Peyer's patch (tissue), 4 donors: ENCODE results near the gene SMKR1. TPM values are rescaled to one million over a fixed set of nuclear protein-coding genes. Genes with fewer than 3 reads are reported as not detected.
"Not testable (repeated sequence)": the region's sequence is repeated elsewhere in the genome, so short reads cannot be mapped to it uniquely, and the experiment has no call there.

Experiments
- DNase-seq, 3 donors: peaks; one replicate each; pipeline ENCODE4 v3.0.0-alpha.2; 2017 to 2019
- H3K27ac ChIP-seq, 4 donors: fragments of 200-600 bp; sonication (generic); one replicate each; pipeline ENCODE4 v1.5.1; 2016 to 2019
- H3K27me3 ChIP-seq, 2 donors: fragments of 200-600 bp; sonication (generic); one replicate each; pipeline ENCODE4 v1.5.1; 2019
- H3K36me3 ChIP-seq, 3 donors: fragments of 200-600 bp; sonication (generic); one replicate each; pipeline ENCODE4 v1.5.1; 2016 to 2019
- H3K4me1 ChIP-seq, 4 donors: fragments of 200-600 bp; sonication (generic); one replicate each; pipeline ENCODE4 v1.5.1; 2016 to 2019
- H3K4me3 ChIP-seq, 4 donors: fragments of 200-600 bp; sonication (generic); 1 replicate in 3 of 4; 2 replicates in 1 of 4; pipeline ENCODE4 v1.5.1; 2016 to 2019; ENCODE audit warnings: mild to moderate bottlenecking in 1 of 4
- H3K9me3 ChIP-seq, 4 donors: fragments of 200-600 bp; sonication (generic); one replicate each; pipeline ENCODE4 v1.5.1; 2016 to 2019; ENCODE audit warnings: mild to moderate bottlenecking in 1 of 4
- CTCF ChIP-seq, 6 experiments: fragments of 450-650 bp in 4 of 6; fragments of 200-600 bp in 2 of 6; sonication (generic) in 1 of 6; IDR thresholded peaks; one replicate each; pipeline ENCODE4 v1.5.1; 2017 to 2019; ENCODE audit warnings: antibody characterized with exemption in 6 of 6, mild to moderate bottlenecking in 3 of 6, moderate library complexity in 1 of 6
- POLR2A ChIP-seq, 2 donors: fragments of 450-650 bp; IDR thresholded peaks; one replicate each; pipeline ENCODE4 v1.5.1; 2017; ENCODE audit warnings: antibody characterized with exemption in 2 of 2, mild to moderate bottlenecking in 2 of 2, moderate library complexity in 2 of 2
- total RNA-seq, 4 donors: library from RNA; depleted of rRNA; stranded (reverse); fragments of >200 nt; gene quantifications; one replicate each; pipeline ENCODE4 v1.1.0, GENCODE V29; 2016

SMKR1 gene
- total RNA-seq, 4 donors from 2014 or later = 1.3 TPM; not detected in 3

GRCh38 chr7:129522971-129523340, 20.6 kb downstream of the SMKR1 start:
- Histone ChIP-seq H3K36me3 (no peaks in the 10 kb centered on the region), H3K27ac (no peak overlapping the region), H3K27me3 (no peaks in the 10 kb centered on the region), H3K4me1 (no peaks in the 10 kb centered on the region), H3K4me3 (no peak overlapping the region), H3K9me3 (no peaks in the 10 kb centered on the region)
- DNase-seq = no peak
- no peak for TF ChIP-seq CTCF (IDR thresholded peaks at IDR 0.05)
- no peak for TF ChIP-seq POLR2A (IDR thresholded peaks at IDR 0.05)

- no peak for DNase-seq
- H3K27me3 ChIP-seq = no peaks in the 10 kb centered on the region
- H3K4me1 ChIP-seq = no peaks in the 10 kb centered on the region
- H3K9me3 ChIP-seq = no peaks in the 10 kb centered on the region
- no peak overlapping the region for H3K27ac ChIP-seq
- no peaks in the 10 kb centered on the region for H3K36me3 ChIP-seq
- no peak for TF ChIP-seq POLR2A (IDR thresholded peaks at IDR 0.05)
- no peak for TF ChIP-seq CTCF (IDR thresholded peaks at IDR 0.05)
- no peak overlapping the region for H3K4me3 ChIP-seq
These were observed 21.6 kb downstream of the SMKR1 start for GRCh38 chr7:129523924-129524323.

GRCh38 chr7:129524405-129524804, 22.1 kb downstream of the SMKR1 start:
- not testable (repeated sequence) for H3K4me3 ChIP-seq, H3K36me3 ChIP-seq, DNase-seq, H3K27me3 ChIP-seq, H3K27ac ChIP-seq, H3K4me1 ChIP-seq, H3K9me3 ChIP-seq

GRCh38 chr7:129525225-129525862, 23.0 kb downstream of the SMKR1 start:
- DNase-seq = no peak
- no peaks in the 10 kb centered on the region for H3K4me1 ChIP-seq
- H3K9me3 ChIP-seq = no peaks in the 10 kb centered on the region
- H3K27ac ChIP-seq = no peak overlapping the region
- no peaks in the 10 kb centered on the region for H3K36me3 ChIP-seq
- no peak for TF ChIP-seq CTCF (IDR thresholded peaks at IDR 0.05)
- TF ChIP-seq POLR2A (IDR thresholded peaks at IDR 0.05) = no peak
- H3K4me3 ChIP-seq = no peak overlapping the region
- H3K27me3 ChIP-seq = no peaks in the 10 kb centered on the region

- Histone ChIP-seq H3K36me3 (no peaks in the 10 kb centered on the region), H3K27ac (no peak overlapping the region), H3K27me3 (no peaks in the 10 kb centered on the region), H3K9me3 (no peaks in the 10 kb centered on the region), H3K4me3 (no peak overlapping the region), H3K4me1 (no peaks in the 10 kb centered on the region)
- no peak for TF ChIP-seq POLR2A (IDR thresholded peaks at IDR 0.05)
- TF ChIP-seq CTCF (IDR thresholded peaks at IDR 0.05) = no peak
- no peak for DNase-seq
These were observed 27.3 kb downstream of the SMKR1 start for GRCh38 chr7:129529643-129530042.

GRCh38 chr7:129530795-129531391, 28.6 kb downstream of the SMKR1 start:
- Histone ChIP-seq H3K27ac (no peak overlapping the region), H3K4me3 (no peak overlapping the region), H3K9me3 (no peaks in the 10 kb centered on the region), H3K27me3 (no peaks in the 10 kb centered on the region), H3K36me3 (no peaks in the 10 kb centered on the region), H3K4me1 (no peaks in the 10 kb centered on the region)
- no peak for DNase-seq
- TF ChIP-seq CTCF (IDR thresholded peaks at IDR 0.05) (no peak), POLR2A (IDR thresholded peaks at IDR 0.05) (no peak)
